ENCODE measurements around the gene SLC41A3.
"Not testable (repeated sequence)": the region's sequence is repeated elsewhere in the genome, so short reads cannot be mapped to it uniquely, and the experiment has no call there.

SLC41A3 gene

GRCh38 chr3:126080970-126081369, 3.0 kb downstream of the SLC41A3 start:
- DNase-seq, result no peak

GRCh38 chr3:126078866-126079265, 5.1 kb downstream of the SLC41A3 start:
- DNase-seq, result no peak

DNA sequence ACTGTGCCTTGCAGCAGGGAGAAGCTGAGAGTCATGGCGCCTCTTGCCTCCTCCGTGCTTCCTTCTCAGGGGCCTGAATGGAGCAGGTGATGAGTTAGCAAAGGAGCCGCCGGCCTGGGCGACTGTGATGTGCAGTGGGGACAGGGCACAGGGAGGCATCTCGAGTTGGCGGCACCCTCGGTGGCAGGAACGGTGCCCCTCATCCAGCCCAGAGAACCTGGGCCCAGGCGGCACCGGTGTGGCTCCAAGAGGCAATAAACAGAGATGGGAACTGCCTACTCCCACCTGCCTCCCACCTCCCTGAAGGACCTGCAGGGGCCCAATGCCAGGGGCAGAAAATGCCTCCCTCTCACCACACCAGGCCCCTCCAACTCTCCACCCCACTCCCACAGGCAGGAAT, 6.2 kb downstream of the SLC41A3 start:
- no peak for DNase-seq

- DNase-seq, result no peak
These were observed 7.8 kb downstream of the SLC41A3 start for GRCh38 chr3:126076140-126076539.

- no peak for DNase-seq
These were observed 13.8 kb downstream of the SLC41A3 start for GRCh38 chr3:126070146-126070545.

- DNase-seq, result no peak
These were observed 16.0 kb downstream of the SLC41A3 start for GRCh38 chr3:126067959-126068358.

DNA sequence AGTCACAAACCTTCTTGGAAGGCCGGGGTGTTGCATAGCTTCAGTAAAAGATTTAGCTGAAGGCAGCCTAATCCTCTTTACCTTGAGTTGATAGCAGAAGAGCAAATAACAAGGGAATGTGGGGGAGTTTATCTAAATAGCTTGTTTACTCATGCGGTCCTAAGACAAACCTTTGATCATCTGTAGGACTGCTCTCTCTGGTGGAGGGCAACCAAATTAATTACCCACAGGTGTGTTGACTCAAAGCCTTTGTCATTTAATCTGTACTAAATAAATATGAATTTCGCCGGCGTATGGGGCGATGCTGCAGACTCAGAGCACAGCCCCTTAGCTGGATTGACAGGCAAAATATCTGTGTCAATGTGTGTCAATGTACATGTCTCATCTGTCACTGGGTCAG, 17.2 kb downstream of the SLC41A3 start:
- DNase-seq, result not testable (repeated sequence)

DNA sequence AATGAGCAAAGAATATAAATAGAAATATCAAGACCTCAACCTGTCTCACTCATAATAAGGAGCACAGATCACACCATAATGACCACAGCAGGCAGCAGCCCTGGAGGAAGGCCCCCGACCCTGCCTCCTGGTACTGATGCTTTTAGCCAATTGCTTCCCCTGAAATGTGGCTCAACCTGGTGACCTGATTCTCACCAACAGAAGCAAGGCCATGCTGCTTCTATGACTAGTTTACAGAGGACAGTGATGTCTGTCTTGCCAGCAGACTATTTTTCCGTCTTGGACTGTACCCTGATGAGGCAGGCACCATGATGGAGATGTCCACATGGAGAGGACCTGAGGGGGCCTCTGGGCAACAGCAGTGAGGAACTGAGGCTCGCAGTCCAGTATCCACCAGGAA, 18.0 kb downstream of the SLC41A3 start:
- DNase-seq, result no peak

DNA sequence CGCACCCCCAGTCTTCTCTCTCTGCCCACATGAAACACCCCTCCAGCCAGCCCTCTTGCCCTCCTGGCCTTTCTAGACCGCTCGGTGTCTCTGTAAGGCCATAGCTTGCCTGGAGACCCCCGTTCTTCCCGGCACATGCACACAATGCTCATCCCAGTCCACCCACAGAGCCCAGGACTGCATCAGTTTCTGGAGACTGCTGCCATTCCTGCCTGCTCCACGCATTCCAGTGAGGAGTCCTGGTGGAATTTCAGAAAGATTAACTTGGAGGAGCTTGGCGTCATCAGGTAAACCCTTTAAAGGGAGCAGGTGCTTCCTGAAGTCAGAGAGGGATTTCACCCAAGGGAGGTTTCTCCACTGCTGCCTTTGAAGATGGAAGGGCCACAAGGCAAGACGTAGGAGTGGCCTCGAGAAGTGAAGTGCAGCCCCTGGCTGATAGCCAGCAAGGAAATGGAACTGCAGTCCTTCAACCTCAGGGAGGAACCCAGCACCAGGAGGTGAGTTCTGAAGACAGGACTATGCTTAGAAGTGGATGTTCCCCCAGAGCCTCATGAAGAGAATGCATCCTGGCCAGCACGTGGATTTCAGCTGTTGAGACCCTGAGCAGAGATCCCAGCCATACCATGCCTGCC, 19.2 kb downstream of the SLC41A3 start:
- DNase-seq, result no peak

- DNase-seq, result no peak
These were observed 20.5 kb downstream of the SLC41A3 start for GRCh38 chr3:126063358-126063965.

DNA sequence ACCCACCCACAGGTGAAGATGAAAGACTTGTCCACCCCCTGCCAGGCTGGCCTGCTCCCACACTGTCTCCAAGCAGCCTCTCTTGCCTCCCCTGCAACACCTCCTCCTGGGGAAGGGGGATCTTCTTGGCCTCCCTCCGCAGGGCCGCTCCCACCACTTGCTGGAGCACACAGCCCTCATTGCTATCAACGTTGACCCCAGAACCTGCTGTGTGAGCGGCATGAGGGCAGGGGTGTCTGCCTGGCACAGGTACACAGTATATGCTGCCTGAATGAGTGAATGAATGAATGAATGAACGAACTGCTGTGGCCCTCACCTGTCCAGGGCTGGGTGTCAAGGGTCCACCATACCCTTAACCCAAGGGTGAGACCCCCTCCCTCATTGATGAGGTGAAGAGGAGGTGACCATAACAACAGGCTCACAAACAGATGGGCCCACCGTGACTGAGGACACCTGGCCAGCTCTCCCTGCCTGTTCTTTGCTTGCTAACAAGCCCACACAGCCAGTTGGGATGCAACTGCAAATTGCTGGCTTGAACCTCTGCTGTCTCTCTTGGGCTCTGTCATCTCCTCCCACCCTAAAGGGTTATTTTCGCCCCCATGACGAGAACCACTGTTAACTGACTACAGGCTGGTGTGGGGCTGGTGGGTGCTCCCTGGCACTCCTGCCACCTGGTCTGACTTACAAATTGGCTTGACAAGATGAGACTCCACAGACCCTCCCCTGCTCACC, 22.5 kb downstream of the SLC41A3 start:
- DNase-seq, result no peak

DNA sequence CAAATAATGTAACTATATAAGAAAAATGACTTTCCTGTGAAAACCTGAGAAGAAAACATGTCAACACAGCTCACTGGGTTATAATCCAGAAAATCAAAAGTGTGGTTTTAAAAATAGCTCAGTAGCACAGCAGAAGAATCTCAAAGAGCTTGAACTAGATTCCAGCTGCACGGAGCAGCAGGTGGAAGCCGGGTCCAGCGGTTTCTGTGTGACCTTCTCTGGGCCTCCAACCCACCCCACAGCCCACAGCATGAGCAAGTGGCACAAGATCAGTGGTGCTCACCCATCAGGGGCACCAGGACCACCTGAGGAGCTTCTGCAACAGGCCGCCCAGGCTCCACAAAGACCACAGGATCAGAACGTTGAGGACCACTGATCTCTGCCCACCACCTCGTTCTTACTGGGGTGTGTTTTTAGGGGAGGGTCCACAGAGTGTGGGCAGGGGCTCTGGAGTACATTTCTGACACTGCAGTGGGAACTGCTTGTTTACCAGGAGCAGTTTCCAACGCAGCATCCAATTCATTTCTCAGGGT, 23.2 kb downstream of the SLC41A3 start:
- no peak for DNase-seq

DNA sequence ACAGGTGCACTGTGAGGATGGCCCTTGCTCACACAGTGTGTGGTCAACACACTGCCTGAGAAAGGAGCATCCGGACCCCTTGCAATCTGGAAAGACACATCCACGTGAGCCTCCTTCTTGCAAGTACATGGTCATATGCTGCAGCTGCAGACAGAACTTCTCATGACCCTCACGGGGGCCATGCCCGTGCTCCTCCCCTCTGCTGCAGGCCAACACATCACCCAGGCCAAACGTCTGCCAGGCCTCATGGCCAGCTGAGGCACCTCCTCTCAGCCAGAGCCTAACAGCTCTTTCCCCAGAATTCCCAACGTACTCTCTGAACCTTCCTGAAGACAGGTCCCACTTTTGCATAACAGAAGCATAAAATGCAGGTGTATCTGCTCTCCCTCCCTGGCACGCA, 25.3 kb downstream of the SLC41A3 start:
- DNase-seq, result no peak

- DNase-seq, result no peak
These were observed 26.0 kb downstream of the SLC41A3 start for GRCh38 chr3:126057936-126058335.

DNA sequence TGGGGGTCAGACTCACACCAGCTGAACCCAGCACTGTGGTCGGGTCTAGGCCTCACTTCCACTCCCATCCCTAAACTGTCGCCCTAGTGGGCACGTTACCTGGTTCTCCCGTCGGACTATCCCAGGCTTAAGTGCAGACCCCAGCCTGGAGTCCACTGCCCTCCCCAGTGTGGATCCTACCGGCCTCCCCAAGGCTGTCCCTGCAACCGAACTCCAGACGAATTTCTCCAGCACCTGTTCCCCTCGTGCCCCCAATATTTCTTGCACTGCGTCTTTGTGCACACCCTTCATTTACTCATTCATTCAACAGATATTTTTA, 26.5 kb downstream of the SLC41A3 start:
- no peak for DNase-seq

- no peak for DNase-seq
These were observed 27.0 kb downstream of the SLC41A3 start for GRCh38 chr3:126056681-126057500.

DNA sequence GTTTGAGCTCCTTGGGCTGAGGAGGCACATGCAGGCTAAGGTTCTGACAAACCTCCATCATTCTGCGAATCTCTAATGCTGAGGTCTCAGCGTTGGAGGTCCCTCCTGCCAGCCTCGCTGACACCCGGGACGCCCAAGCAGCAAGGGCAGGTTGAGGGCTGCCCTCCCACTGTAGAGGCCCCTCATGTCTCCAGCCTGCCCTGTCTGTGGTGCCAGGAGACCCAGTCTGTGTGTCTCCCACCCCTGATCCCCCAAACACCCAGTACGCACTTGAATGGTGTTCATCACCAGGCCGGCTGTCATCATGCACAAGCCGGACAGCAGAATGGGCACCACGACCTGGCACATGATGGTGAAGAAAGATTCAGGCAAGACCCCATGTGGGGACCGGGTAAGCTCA, 27.8 kb downstream of the SLC41A3 start:
- DNase-seq, result no peak

GRCh38 chr3:126054870-126055269, 29.1 kb downstream of the SLC41A3 start:
- DNase-seq, result no peak

DNA sequence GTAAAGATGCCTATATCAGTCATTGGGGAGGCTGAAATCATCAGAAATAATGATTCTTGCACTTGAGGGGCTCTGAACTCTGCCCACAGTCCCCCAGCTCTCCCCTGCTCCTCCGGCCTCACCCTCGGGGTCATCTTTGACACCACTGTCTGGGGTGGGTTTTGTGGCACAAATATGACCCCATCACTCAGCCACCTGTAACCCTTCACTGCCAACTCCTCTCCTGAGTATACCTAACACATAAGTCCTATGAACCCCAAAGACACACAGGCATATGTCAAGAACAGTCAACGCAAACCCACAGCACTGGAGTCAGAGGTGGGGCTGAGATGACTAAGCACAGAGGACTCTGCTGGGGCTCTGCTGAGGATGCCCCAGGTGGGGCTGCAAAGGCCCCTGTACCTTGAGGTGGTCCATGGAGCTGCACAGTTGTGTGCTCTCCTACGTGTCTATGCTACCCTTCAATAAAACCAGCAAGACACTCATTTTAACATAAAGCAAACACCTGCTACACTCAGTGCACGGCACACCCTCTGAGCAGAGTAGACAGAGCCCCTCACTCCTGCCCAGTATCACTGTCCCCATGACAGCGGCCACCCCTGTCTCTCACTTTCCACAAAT, 29.9 kb downstream of the SLC41A3 start:
- no peak for DNase-seq

DNA sequence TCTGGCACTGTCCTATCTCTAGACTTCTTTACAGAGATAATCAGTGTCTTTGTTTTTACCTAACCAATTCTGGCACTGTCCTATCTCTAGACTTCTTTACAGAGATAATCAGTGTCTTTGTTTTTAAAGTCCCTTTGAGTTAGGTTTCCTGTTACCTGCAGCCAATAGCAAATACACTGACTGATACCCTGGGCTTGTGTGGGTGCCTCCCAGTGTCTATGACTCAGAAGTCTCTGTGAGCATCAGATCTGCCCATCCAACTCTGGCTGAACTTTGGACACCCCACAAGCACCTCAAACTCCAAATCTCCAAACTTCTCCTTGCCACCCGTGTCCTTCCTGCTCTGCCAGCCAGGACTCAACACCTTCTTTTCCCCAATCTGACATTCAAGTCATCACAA, 30.4 kb downstream of the SLC41A3 start:
- no peak for DNase-seq

DNA sequence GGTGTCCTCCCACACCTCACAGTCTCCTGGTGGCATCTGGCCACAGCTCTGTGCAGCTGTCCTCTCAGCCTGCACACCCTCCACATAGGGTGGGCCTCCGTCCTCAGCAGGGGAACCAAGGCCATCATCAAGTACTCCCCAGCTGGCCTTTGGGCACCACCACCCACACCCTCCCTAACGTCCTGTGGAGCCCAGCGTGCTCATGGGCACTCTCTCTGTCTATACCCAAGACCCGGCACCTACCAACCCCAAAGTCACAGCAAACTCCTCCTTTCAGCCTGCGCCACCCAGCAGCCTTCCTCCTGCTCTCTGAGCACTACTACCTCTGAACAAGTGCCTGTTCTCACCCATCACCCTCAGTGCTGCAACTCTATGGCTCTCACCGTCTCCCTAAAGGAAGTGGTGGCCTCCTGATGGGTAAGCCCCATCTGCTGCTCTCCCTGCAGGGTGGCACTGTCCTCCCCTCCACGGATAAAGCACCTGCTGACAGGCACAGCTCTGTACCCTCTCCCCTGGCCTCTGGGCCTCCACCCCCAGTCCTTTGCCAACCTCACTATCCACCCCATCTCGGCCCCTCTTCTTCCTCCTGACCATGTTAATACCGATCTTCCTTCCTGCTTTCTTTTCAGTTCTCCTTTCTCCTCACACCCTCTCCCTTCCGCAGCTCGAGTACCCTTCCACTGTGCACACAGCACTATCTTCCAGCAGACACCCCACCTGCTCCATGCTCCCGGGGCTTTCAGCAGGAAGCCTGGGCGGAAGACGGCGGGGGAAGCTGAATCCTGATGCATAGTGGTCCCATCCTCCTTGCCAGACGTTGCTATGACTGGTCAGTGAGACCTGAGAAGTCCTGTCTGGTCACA, 31.5 kb downstream of the SLC41A3 start:
- no peak for DNase-seq

DNA sequence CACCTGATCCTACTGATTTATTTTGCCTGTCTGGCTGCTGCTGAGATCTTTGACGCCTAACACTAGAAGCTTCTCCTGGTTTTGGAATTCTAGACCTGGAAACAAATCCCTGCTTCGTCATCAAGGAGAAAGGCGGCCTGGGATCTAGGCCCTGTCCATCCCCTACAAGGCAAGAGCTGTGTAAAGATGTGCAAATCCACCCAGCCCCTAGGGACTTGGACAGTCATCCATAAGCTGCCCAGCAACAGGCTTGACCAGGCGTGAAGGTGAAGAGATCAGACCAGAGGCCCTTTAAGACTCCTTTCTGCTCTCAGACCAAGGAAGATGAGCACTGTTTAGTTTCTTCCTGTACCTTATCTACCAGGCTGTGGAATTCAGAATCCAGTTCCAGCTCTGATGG, 32.2 kb downstream of the SLC41A3 start:
- no peak for DNase-seq
